Right ventricle myocardium inferior (tissue), 1 donor: Measurements from ENCODE around the gene CDK4. TPM values are rescaled to one million over a fixed set of nuclear protein-coding genes. Genes with fewer than 3 reads are reported as not detected.
"Not testable (repeated sequence)": the region's sequence is repeated elsewhere in the genome, so short reads cannot be mapped to it uniquely, and the experiment has no call there.

Source experiments
- ATAC-seq: fragments of 200-7000 bp; cut with Tn5 transposase; one replicate; pipeline ENCODE4 v1.9.1; 2020; ENCODE audit warnings: mild to moderate bottlenecking, moderate library complexity
- DNase-seq: peaks from one replicate; pipeline ENCODE4 v3.0.0; 2021; ENCODE audit errors: missing footprints
- intact Hi-C: fragments of 100-400 bp; cut with DNase I; formaldehyde crosslinking; loops from one replicate; pipeline ENCODE4 v1.11.0; 2022
- microRNA-seq: library from miRNA; unstranded; fragments of <30 nt; microRNA quantifications from one replicate; pipeline ENCODE4 v1.2.0, GENCODE V29; 2020
- total RNA-seq: library from RNA; stranded (reverse); fragmentation: NEBNext Ultra II Directional; extraction: Animal tissue kit (Norgen Biotek cat#: 25700); gene quantifications from one replicate; pipeline ENCODE4 v1.2.1, GENCODE V29; 2021
- donor health status: DM: no; HTN: yes; CAD: no; lungs with severe emphysema.

CDK4 gene
- total RNA-seq, 1 donor from 2014 or later = 42.3 TPM

DNA sequence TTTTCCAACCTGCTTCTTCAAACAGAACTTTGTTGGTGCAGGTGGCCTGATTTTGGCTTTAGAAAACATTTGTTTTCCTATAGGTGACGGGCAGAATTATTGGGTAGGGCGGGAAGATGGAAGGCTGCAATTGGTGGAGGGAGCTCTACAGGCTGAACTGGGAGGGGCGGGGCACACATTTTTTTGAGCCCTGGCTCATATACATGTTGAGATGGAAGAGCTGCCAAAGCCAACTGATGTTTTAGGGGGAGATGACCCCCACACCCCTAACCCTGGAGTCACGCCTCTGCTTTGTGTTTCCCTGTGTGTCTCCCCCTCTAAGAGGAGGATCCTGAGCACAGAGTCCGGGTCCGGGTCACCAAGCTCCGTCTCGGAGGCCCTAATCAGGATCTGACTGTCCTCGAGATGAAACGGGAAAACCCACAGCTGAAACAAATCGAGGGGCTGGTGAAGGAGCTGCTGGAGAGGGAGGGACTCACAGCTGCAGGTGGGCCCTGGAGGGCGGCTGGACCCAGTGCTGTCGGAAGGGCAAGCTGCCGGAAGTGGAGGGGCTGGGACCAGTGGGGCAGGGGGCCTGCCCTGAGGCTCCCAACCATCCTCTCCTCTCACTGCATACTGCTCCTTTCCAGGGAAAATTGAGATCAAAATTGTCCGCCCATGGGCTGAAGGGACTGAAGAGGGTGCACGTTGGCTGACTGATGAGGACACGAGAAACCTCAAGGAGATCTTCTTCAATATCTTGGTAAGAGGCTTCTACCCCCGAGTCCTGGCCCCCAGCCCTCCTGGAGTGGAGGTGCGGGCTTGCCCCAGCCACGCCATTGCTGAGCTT lies 32.1 kb downstream of the CDK4 start:
- ATAC-seq (no peak), DNase-seq (no peak)
- intact Hi-C loops = no loop called here

DNA sequence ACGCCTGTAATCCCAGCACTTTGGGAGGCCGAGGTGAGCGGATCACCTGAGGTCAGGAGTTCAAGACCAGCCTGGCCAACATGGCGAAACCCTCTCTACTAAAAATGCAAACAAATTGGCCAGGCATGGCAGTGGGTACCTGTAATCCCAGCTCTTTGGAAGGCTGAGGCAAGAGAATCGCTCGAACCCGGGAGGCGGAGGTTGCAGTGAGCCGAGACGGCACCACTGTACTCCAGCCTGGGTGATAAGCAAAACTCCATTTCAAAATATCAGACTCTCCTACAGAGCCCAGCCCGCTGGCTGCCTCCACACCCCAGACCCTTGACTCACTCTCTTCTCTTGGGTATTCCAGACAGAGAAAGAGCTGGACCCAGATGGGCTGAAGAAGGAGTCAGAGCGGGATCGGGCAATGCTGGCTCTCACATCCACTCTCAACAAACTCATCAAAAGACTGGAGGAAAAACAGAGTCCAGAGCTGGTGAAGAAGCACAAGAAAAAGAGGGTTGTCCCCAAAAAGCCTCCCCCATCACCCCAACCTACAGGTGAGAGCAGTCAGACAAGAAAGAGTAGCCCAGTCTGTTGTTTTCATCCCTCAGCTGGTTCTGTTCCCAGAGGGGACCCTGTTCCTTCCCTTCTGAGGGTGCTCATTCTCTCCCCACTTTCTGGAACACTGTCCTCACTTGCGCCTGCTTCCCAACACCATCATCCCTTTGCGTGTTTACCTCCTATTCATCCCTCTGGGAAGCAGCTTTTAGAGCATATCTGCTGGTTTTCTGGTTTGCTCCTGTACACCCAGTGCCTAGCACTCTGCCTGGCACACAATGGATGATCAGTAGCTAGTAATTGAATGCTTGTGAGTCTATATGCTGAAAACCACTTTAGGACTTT lies 33.2 kb downstream of the CDK4 start:
- DNase-seq = no peak
- ATAC-seq = no peak
- intact Hi-C loops = no loop called here

GRCh38 chr12:57717846-57718640 lies 34.1 kb downstream of the CDK4 start:
- intact Hi-C loops = no loop called here
- ATAC-seq (no peak), DNase-seq (no peak)

DNA sequence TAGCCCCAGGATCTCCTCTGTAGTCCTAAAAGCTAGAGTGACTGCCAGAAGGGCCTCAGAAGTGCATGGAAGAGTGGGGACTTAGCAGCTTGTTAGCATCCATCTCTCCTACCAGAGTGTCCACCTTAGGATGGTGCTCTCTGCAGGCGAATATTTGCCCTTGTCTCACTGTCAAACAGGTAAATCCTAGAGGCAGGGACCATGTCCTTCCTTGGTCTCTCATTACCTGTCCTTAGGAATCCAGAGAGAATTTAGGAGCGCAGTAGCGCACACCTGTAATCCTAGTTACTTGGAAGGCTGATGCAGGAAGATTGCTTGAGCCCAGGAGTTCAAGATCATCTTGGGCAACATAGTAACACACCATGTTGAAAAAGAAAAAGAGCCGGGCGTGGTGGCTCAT lies 35.0 kb downstream of the CDK4 start:
- intact Hi-C loops = no loop called here
- no peak for DNase-seq
- no peak for ATAC-seq

GRCh38 chr12:57716305-57716704 lies 35.8 kb downstream of the CDK4 start:
- ATAC-seq (no peak), DNase-seq (no peak)
- intact Hi-C loops = no loop called here

GRCh38 chr12:57715786-57716185 lies 36.3 kb downstream of the CDK4 start:
- ATAC-seq = no peak
- intact Hi-C loops = no loop called here
- DNase-seq = no peak

- ATAC-seq, DNase-seq, intact Hi-C loops: not testable (repeated sequence)
Observed at GRCh38 chr12:57715036-57715748, 36.9 kb downstream of the CDK4 start.

DNA sequence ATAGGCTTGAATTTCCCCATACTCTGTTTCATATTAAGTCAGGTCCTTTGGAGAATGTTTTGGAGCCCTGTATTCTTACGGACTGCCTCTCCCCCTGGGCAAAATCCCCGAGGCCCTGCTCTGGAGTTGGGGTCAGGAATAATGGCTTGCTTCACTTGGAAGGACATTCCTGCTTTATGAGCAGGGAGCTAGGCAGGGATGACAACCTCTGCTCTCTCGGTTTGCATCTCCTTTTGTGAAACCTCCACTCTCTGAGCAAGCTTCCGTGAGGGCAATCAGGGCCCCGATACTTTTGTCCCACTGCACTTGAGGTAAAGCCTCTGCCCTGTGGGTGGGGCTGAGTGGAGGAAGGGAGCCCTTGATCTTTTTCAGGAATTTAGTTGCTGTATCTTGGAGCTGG lies 38.9 kb downstream of the CDK4 start:
- no peak for ATAC-seq
- intact Hi-C loops = no loop called here
- DNase-seq = no peak

- intact Hi-C loops = no loop called here
- DNase-seq (no peak), ATAC-seq (no peak)
Observed at GRCh38 chr12:57712701-57713100, 39.4 kb downstream of the CDK4 start.

- DNase-seq = no peak
- no peak for ATAC-seq
- intact Hi-C loops = no loop called here
Observed at GRCh38 chr12:57708296-57708695, 43.8 kb downstream of the CDK4 start.

DNA sequence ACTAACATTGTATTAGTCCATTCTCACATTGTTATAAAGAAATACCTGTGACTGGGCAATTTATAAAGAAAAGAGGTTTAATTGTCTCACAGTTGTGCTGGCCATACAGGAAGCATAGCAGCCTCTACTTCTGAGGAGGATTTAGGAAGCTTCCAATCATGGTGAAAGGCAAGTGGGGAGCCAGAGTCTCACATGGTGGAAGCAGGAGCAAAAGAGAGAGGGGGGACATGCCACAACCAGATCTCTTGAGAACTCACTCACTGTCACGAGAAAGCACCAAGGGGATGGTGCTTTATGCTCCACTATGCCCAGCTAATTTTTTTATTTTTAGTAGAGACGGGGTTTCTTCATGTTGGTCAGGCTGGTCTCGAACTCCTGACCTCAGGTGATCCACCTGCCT lies 44.9 kb downstream of the CDK4 start:
- intact Hi-C loops = no loop called here
- DNase-seq = no peak

GRCh38 chr12:57700317-57700716 lies 51.8 kb downstream of the CDK4 start:
- intact Hi-C loops = no loop called here
- ATAC-seq (no peak), DNase-seq (no peak)

More for the DNA sequence above, 44.9 kb downstream of the CDK4 start:
- ATAC-seq = no peak

- no peak for ATAC-seq
- DNase-seq = no peak
- intact Hi-C loops = no loop called here
Observed at GRCh38 chr12:57698414-57698813, 53.7 kb downstream of the CDK4 start.

Small RNA genes lying within 50 kb of the gene (microRNA-seq; reads per million reads assigned to microRNA genes)
- not detected for gene MIR6759

Other genes with a start within 250 kb of the CDK4 start
- gene DDIT3, start 231.8 kb downstream of the CDK4 start, total RNA-seq = 19.2 TPM
- 34.5 TPM for gene MBD6, start 229.5 kb downstream of the CDK4 start, total RNA-seq
- 92.5 TPM for gene DCTN2, start 205.1 kb downstream of the CDK4 start, total RNA-seq
- gene KIF5A, start 202.3 kb downstream of the CDK4 start, total RNA-seq = 0.05 TPM
- gene PIP4K2C, start 161.1 kb downstream of the CDK4 start, total RNA-seq = 13.1 TPM
- gene DTX3, start 147.5 kb downstream of the CDK4 start, total RNA-seq = 23.8 TPM
- 13.0 TPM for gene ARHGEF25, start 140.9 kb downstream of the CDK4 start, total RNA-seq
- 7.3 TPM for gene B4GALNT1, start 119.1 kb downstream of the CDK4 start, total RNA-seq
- 110 TPM for gene OS9, start 58.2 kb downstream of the CDK4 start, total RNA-seq
- gene AGAP2, start 13.6 kb downstream of the CDK4 start, total RNA-seq = 7.8 TPM
- gene TSPAN31, start 7.3 kb downstream of the CDK4 start, total RNA-seq = 27.9 TPM
- 14.5 TPM for gene MARCHF9, start 2.8 kb upstream of the CDK4 start, total RNA-seq
- gene CYP27B1, start 14.8 kb upstream of the CDK4 start, total RNA-seq = 0.49 TPM
- 7.0 TPM for gene METTL1, start 19.8 kb upstream of the CDK4 start, total RNA-seq
- gene EEF1AKMT3, start 20.3 kb upstream of the CDK4 start, total RNA-seq = 1.2 TPM
- 48.2 TPM for gene TSFM, start 30.5 kb upstream of the CDK4 start, total RNA-seq
- 2.1 TPM for gene AVIL, start 66.4 kb upstream of the CDK4 start, total RNA-seq
- gene CTDSP2, start 94.4 kb upstream of the CDK4 start, total RNA-seq = 105 TPM
- gene ATP23, start 189.3 kb upstream of the CDK4 start, total RNA-seq = 8.2 TPM